CMK (cell line): ENCODE measurements around the gene ZNF598.

ENCODE experiments used
- DNase-seq: peaks from one replicate; pipeline ENCODE4 v3.0.0-alpha.2; 2010; ENCODE audit warnings: low read depth

Gene ZNF598

GRCh38 chr16:2009791-2010510 lies at the start of gene ZNF598:
Gene ZNF598, minus strand, starts transcription at chr16:2009821.
- no peak for DNase-seq

- DNase-seq: no peak
These were observed 49.3 kb upstream of the ZNF598 start for GRCh38 chr16:2058872-2059271.

- DNase-seq: no peak
These were observed 48.8 kb upstream of the ZNF598 start for GRCh38 chr16:2058420-2058819.

- DNase-seq: no peak
These were observed 47.8 kb upstream of the ZNF598 start for GRCh38 chr16:2057438-2057837.

GRCh38 chr16:2056681-2057407 lies 47.2 kb upstream of the ZNF598 start:
- DNase-seq: no peak

GRCh38 chr16:2056077-2056476 lies 46.5 kb upstream of the ZNF598 start:
- DNase-seq: no peak

GRCh38 chr16:2054543-2055245 lies 45.1 kb upstream of the ZNF598 start:
- DNase-seq: no peak

- no peak for DNase-seq
These were observed 44.3 kb upstream of the ZNF598 start for GRCh38 chr16:2053897-2054296.

GRCh38 chr16:2053211-2053610 lies 43.6 kb upstream of the ZNF598 start:
- no peak for DNase-seq

- no peak for DNase-seq
These were observed 38.5 kb upstream of the ZNF598 start for GRCh38 chr16:2048116-2048543.

- DNase-seq: peak; percentile 84
These were observed 37.9 kb upstream of the ZNF598 start, which contains the start of the genes NTHL1 and TSC2 for GRCh38 chr16:2047330-2048115. Gene NTHL1, minus strand, starts transcription at chr16:2047834. Its CDS starts 11 bp downstream, at chr16:2047823. Gene TSC2, plus strand, starts transcription at chr16:2047985. Its CDS starts 631 bp downstream, at chr16:2048616.

GRCh38 chr16:2046893-2047329 lies 37.3 kb upstream of the ZNF598 start:
- DNase-seq: no peak

- no peak for DNase-seq
These were observed 36.6 kb upstream of the ZNF598 start for GRCh38 chr16:2045965-2046892.

GRCh38 chr16:2044541-2044940 lies 34.9 kb upstream of the ZNF598 start:
- no peak for DNase-seq

- DNase-seq: no peak
These were observed 34.2 kb upstream of the ZNF598 start for GRCh38 chr16:2043667-2044451.

GRCh38 chr16:2042986-2043666 lies 33.5 kb upstream of the ZNF598 start:
- no peak for DNase-seq

- DNase-seq: no peak
These were observed 32.8 kb upstream of the ZNF598 start for GRCh38 chr16:2042171-2042985.

- DNase-seq: no peak
These were observed 31.3 kb upstream of the ZNF598 start for GRCh38 chr16:2040787-2041522.
